Left lobe of liver (tissue), 2 donors: ENCODE measurements around the gene PUS3. TPM values are rescaled to one million over a fixed set of nuclear protein-coding genes. Genes with fewer than 3 reads are reported as not detected.
"Not testable (repeated sequence)": the region's sequence is repeated elsewhere in the genome, so short reads cannot be mapped to it uniquely, and the experiment has no call there.

Experiments used
- ATAC-seq: fragments of 200-7000 bp; cut with Tn5 transposase; one replicate; pipeline ENCODE4 v1.9.1; 2020; ENCODE audit warnings: mild to moderate bottlenecking, moderate library complexity
- DNase-seq: peaks from one replicate; pipeline ENCODE4 v3.0.0-alpha.2; 2020; ENCODE audit warnings: low spot score
- total RNA-seq: library from RNA; stranded (reverse); gene quantifications from one replicate; pipeline ENCODE4 v1.2.1, GENCODE V29; 2021
- donor health status: DM: no; HTN: no; CAD: no; lungs with moderate emphysema.
- donor health status: DM: no; HTN: yes; CAD: no.

Gene PUS3
- total RNA-seq, 1 donor from 2014 or later = 19.1 TPM

- DNase-seq = no peak
- ATAC-seq = no peak
Measured at GRCh38 chr11:125922156-125922555, 19.1 kb upstream of the PUS3 start.

DNA sequence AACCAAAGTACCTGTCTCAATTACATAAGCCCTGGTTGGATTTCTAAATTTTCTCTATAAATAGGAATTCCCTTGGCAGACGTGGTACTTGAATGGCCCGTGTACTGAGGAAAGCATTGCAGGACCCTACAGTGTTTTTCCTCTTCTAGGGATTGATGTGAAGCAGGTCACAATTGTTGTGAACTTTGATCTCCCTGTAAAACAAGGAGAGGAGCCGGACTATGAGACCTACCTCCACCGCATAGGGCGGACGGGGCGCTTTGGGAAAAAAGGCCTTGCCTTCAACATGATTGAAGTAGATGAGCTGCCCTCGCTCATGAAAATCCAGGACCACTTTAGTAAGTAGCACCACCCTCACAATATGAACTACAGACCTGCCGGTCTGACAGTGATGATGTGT is 18.0 kb upstream of the PUS3 start:
- ATAC-seq = no peak
- no peak for DNase-seq

- ATAC-seq (no peak), DNase-seq (no peak)
Measured at GRCh38 chr11:125918140-125918840, 15.3 kb upstream of the PUS3 start.

- DNase-seq (no peak), ATAC-seq (no peak)
Measured at GRCh38 chr11:125916683-125917347, 13.8 kb upstream of the PUS3 start.

GRCh38 chr11:125914601-125915000 is 11.6 kb upstream of the PUS3 start:
- ATAC-seq, DNase-seq: not testable (repeated sequence)

DNA sequence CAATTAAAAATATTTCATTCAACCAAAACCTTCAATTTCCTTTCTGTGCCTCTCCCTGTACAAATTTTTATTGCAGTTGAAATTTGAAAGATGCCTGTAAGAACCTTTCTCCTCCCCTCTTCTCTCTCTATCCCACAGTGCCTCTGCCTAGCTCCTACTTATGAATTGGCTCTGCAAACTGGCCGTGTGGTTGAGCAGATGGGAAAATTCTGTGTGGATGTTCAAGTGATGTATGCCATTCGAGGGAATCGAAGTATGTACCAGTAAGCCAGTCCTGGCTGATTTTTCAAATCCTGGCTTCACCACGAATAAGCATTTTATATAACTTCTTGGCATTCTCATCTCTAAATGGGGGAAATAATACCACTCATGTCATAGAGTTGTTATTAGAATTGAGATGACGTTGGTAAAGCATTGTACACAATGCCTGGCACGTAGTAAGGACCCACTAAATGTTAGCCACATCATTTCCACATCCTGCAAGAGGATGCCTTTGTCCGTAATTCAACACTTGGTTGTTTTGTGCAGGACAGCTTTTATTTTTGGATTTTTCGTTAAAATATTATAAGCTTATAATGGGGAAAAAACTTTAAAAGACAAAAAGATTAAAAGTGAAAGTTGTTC is 7.3 kb upstream of the PUS3 start:
- DNase-seq (no peak), ATAC-seq (no peak)

DNA sequence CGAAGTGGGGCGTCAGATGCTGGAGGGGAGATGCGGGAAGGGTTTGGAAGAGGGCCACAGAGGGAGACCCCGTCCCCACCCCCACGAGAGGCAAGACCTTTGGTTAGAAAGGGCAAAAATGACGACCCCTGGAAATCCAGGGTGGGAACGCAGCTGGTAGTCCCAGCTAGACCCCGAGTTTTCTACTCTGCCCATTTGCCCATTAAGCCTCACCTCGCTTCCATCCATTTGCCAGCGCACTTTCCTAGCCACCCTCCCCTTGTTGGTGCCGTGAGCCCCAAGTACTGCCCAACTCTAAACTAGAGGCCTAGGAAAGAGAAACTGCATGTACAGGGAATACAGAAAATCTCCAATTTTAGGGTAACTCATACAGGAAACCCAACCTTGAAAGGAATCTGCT is 1.7 kb upstream of the PUS3 start:
- DNase-seq = no peak

GRCh38 chr11:125903711-125904659 is 979 bp upstream of the PUS3 start, which contains the start of gene DDX25:
Gene DDX25, plus strand, starts transcription at chr11:125904508. Its CDS starts 10 bp downstream, at chr11:125904518.
- ATAC-seq = no peak

More for the DNA sequence above, 1.7 kb upstream of the PUS3 start:
- no peak for ATAC-seq

GRCh38 chr11:125902277-125902926 is 604 bp downstream of the PUS3 start:
- DNase-seq (no peak), ATAC-seq (peak; percentile 7)

More at GRCh38 chr11:125903711-125904659, 979 bp upstream of the PUS3 start, which contains the start of gene DDX25:
- no peak for DNase-seq

DNA sequence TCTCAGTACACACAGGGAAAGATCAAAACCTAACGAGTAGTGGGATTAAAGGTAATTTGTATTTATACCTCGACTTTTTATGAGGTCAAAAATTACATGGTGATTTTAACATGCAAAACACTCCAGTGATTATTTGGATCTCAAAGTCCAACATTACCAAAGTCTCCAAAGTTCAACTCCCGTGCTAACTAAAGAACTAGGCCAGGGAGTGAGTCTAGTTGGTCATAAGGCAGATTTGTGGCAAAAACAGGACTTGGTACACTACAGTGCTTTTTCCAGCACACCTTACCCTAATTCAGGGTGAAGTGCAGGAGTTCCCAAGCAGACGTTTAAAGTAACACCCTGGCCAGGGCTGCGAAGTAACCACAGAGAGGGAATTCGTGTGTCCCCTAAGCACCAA is 1.1 kb downstream of the PUS3 start:
- DNase-seq (no peak), ATAC-seq (peak; percentile 74)

- DNase-seq (no peak), ATAC-seq (peak; percentile 62)
Measured at GRCh38 chr11:125892994-125893393, 10.0 kb downstream of the PUS3 start.

DNA sequence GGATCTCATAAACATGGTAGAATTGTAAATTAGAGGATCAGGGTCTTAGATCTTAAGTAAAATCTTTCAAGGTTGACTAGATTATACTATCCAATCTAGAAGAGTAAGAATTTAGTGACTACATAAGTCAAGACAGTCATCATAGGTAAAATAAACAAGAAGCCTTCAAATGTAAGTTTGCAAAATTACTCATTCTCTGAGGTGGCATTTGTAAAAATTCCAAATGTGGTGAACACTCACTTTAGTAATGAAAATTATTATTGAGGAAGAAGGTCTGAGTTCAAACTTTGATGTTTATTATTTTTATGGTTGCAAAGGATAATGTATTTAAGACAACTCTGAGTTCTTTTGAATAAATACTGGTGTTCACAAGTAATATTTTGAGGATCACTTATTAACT is 10.9 kb downstream of the PUS3 start:
- DNase-seq (no peak), ATAC-seq (no peak)

GRCh38 chr11:125890447-125891100 is 12.4 kb downstream of the PUS3 start:
- no peak for DNase-seq
- no peak for ATAC-seq

- peak; percentile 92 for ATAC-seq
- peak; percentile 96 for DNase-seq
Measured at GRCh38 chr11:125887373-125888324, 15.4 kb downstream of the PUS3 start, which contains the start of gene HYLS1. Gene HYLS1, plus strand, starts transcription at chr11:125887668. Its CDS starts 11,701 bp downstream, at chr11:125899369.

DNA sequence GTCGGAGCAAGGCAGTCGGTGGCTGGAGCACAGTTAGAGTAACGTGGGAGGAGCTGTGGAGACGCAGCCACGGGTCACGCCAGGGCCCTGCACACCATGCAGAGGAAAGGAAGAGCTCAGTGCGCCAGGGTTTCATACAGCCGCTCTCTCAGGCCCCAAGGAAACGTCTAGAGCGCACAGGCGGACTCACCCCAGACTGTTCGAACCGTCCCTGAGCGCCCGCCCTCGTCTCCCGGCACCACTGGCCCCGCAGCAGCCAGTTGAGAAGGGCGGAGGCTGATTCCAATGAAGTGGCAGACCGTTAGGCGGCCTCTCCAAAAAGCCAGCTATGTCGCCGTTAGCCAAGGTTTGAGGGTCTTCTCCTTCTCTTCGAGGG is 16.0 kb downstream of the PUS3 start:
- ATAC-seq = peak; percentile 3
- peak; percentile 53 for DNase-seq

DNA sequence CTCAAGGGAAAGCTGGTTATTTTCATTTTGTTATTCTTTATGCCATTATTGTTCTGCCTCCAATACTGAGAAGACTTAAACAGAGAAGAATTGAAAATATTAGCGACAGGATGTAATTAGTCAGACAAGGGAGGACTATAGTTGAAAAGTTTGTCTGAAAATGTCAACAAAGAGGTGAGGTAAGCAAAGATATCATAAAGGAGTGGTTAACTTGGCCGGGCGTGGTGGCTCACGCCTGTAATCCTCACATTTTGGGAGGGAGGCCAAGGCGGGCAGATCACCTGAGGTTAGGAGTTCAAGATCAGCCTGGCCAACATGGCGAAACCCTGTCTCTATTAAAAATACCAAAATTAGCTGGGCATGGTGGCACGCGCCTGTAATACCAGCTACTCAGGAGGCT is 19.6 kb downstream of the PUS3 start:
- no peak for ATAC-seq
- DNase-seq = no peak

GRCh38 chr11:125881291-125881690 is 21.7 kb downstream of the PUS3 start:
- ATAC-seq (no peak), DNase-seq (no peak)

DNA sequence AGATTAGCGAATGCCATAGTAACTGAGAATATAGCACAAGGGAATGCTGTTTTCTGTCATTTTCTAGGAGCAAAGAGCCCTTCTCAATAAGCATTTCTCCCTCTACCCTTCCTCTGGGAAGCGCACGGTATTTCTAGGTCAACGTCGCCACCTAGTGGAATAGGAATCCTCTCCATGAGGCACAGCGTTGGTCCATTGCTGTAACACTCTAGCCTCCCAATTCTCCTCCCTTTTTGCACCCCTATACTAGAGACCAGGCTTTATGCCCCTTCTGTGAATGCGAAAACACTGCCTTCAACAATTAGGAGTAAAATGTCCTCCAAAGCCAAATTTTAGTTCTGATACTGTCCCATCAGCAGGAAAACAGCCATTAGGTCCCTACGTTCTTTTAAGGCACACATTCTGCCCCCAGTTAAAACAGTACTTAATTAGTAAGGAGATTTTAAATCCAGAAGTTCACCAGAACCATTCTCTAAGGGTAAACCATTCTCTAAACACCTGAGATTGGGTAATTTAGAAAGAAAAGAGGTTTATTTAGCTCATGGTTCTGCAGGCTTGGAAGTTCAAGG is 28.4 kb downstream of the PUS3 start:
- ATAC-seq = peak; percentile 98
- no peak for DNase-seq
